Measurements from ENCODE around the gene STX8.

The STX8 gene

GRCh38 chr17:9298135-9298534, 277.5 kb downstream of the STX8 start:
- no peak for DNase-seq (ENCODE audit: low read depth)

GRCh38 chr17:9294661-9295210, 280.9 kb downstream of the STX8 start:
- no peak for DNase-seq (ENCODE audit: low read depth)

- DNase-seq (ENCODE audit: low read depth) = no peak
These were observed 283.1 kb downstream of the STX8 start for GRCh38 chr17:9292561-9292941.

- DNase-seq (ENCODE audit: low read depth) = peak; percentile 50
These were observed 283.6 kb downstream of the STX8 start for GRCh38 chr17:9291912-9292560.

GRCh38 chr17:9290226-9290613, 285.4 kb downstream of the STX8 start:
- DNase-seq (ENCODE audit: low read depth) = no peak

GRCh38 chr17:9287306-9287705, 288.3 kb downstream of the STX8 start:
- DNase-seq (ENCODE audit: low read depth) = no peak

- DNase-seq (ENCODE audit: low read depth) = no peak
These were observed 289.2 kb downstream of the STX8 start for GRCh38 chr17:9286434-9286833.

GRCh38 chr17:9285602-9286427, 289.8 kb downstream of the STX8 start:
- DNase-seq (ENCODE audit: low read depth) = no peak

- peak; percentile 24 for DNase-seq (ENCODE audit: low read depth)
These were observed 290.7 kb downstream of the STX8 start for GRCh38 chr17:9284884-9285283.

GRCh38 chr17:9283909-9284308, 291.7 kb downstream of the STX8 start:
- DNase-seq (ENCODE audit: low read depth) = no peak

- no peak for DNase-seq (ENCODE audit: low read depth)
These were observed 295.7 kb downstream of the STX8 start for GRCh38 chr17:9279893-9280292.

- DNase-seq (ENCODE audit: low read depth) = no peak
These were observed 300.6 kb downstream of the STX8 start for GRCh38 chr17:9274973-9275372.

- DNase-seq (ENCODE audit: low read depth) = no peak
These were observed 301.9 kb downstream of the STX8 start for GRCh38 chr17:9273428-9274391.

GRCh38 chr17:9272501-9273200, 303.0 kb downstream of the STX8 start:
- DNase-seq (ENCODE audit: low read depth) = no peak

GRCh38 chr17:9271989-9272388, 303.6 kb downstream of the STX8 start:
- DNase-seq (ENCODE audit: low read depth) = no peak

- DNase-seq (ENCODE audit: low read depth) = no peak
These were observed 304.7 kb downstream of the STX8 start for GRCh38 chr17:9270921-9271320.

- DNase-seq (ENCODE audit: low read depth) = no peak
These were observed 306.1 kb downstream of the STX8 start for GRCh38 chr17:9269350-9270035.

GRCh38 chr17:9268546-9268945, 307.1 kb downstream of the STX8 start:
- no peak for DNase-seq (ENCODE audit: low read depth)

GRCh38 chr17:9266697-9267117, 308.9 kb downstream of the STX8 start:
- DNase-seq (ENCODE audit: low read depth) = no peak

- DNase-seq (ENCODE audit: low read depth) = no peak
These were observed 309.5 kb downstream of the STX8 start for GRCh38 chr17:9266031-9266680.

Data from amniotic epithelial cell (primary cell).